ENCODE measurements around the gene NR2F2.

The NR2F2 gene

DNA sequence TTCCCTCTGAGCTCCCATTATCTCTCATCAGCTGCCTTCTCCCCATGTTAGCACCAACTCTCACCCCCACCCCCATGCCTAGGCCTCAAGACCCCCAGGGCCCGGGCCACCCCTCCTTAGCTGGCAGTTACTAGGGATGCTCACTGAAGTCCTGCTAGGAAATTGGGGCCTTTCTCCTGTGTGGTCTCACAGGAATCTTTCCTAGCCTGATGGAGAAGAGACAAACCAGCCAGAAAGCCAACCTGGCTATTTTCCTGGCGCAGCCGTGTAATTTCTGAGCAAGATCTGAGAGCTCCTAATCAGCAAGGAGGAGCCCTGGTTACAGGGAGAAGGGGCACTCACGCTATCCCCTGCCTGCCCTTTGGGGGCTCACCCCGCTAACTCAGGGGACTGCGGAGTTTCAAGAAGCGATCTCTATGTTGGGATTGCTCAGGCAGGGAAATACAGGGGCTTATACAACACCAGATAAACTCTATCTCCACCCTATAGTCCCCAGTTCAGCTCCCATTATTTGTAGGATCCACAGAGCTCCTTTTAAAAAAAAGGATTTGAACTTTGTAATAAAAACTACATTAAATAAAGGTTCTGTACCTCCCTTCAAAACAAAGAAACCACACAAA, 25.2 kb downstream of the NR2F2 start:
- Histone ChIP-seq H2BK15ac (replicated peaks; ENCODE audit: low read depth) (no peak overlapping the region), H2AK5ac (ENCODE audit: low read length) (no peak overlapping the region), H3K4me1 (ENCODE audit: control insufficient read depth, low read depth, low read length) (no peaks in the 10 kb centered on the region), H2BK120ac (ENCODE audit: low read depth, low read length) (no peak overlapping the region), H3K36me3 (ENCODE audit: control insufficient read depth, insufficient read depth, low read length) (no peaks in the 10 kb centered on the region), H3K4me3 (ENCODE audit: low read length) (no peak overlapping the region), H3K79me2 (ENCODE audit: control insufficient read depth, insufficient read depth, low read length) (no peaks in the 10 kb centered on the region), H3K23ac (ENCODE audit: low read length) (no peak overlapping the region), H4K5ac (ENCODE audit: low read length) (no peak overlapping the region), H3K27me3 (ENCODE audit: insufficient read depth, low read length, poor library complexity) (peaks cover 79% of the 10 kb centered on the region), H3K4ac (ENCODE audit: low read depth, low read length) (no peak overlapping the region), H4K8ac (ENCODE audit: low read depth, low read length) (no peak overlapping the region), H3K27ac (ENCODE audit: low read depth, low read length) (no peak overlapping the region), H3K4me2 (ENCODE audit: low read length) (no peak overlapping the region), H3K18ac (ENCODE audit: low read length) (no peak overlapping the region), H3K9ac (ENCODE audit: low read length) (no peak overlapping the region), H3K79me1 (ENCODE audit: low read length) (no peaks in the 10 kb centered on the region), H3K56ac (ENCODE audit: low read length) (no peak overlapping the region), H2BK5ac (ENCODE audit: low read length) (no peak overlapping the region)
- WGBS (ENCODE audit: extremely low coverage, insufficient coverage, low lambda C conversion rate), result no CpG with 5 or more reads among the region's 7 CpGs
- no peak for DNase-seq

DNA sequence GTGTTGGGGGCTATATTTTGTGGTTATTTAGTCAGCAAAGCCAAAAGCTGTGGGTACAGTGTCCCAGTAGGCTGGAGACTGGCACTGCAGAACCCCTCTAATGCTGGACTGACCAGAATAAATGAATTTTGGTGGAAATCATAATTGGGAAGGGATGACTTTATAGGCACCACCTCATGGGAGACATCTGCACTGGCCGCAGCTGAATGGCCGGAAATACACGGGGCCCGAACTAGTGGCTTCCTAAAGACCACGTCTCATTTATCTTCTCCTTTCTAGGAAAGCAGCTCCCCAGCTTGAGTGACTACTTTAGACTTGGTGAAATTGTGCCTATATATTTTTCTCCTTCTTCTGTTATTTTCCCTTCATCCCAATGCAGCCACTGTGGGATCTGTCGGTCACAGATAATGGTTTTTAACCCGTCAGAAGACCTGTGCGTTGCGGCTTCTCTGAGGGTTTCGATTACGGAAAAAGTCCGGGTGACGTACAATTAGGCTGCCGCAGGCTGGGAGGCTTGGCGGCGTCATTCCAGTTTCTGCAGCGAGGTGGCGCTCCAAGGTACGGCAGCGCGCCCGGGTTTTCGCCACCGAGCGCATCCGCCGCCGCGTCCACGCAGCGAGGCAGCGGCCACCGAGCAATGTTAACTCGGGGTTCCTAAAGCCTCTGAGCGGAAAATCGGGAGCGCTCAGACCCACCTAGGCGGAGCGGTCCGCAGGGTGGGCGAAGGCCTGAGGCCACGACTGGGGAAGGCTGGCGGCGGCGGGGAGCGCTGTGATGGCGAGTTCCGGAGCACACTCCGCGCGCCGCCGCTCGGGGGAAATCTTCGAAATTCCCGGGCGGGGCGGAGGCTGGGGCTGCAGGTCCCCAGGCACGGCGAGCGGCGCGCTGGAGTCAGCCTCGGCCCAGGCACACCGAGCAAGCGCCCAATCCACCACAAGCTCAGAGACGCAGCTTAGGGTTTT, 26.3 kb downstream of the NR2F2 start:
- Histone ChIP-seq H3K79me1 (ENCODE audit: low read length) (no peaks in the 10 kb centered on the region), H3K4me3 (ENCODE audit: low read length) (no peak overlapping the region), H4K8ac (ENCODE audit: low read depth, low read length) (no peak overlapping the region), H2BK5ac (ENCODE audit: low read length) (no peak overlapping the region), H3K18ac (ENCODE audit: low read length) (no peak overlapping the region), H3K9ac (ENCODE audit: low read length) (no peak overlapping the region), H3K79me2 (ENCODE audit: control insufficient read depth, insufficient read depth, low read length) (no peaks in the 10 kb centered on the region), H3K4me2 (ENCODE audit: low read length) (peak overlapping the region; percentile 66), H3K4ac (ENCODE audit: low read depth, low read length) (no peak overlapping the region), H2AK5ac (ENCODE audit: low read length) (no peak overlapping the region), H3K56ac (ENCODE audit: low read length) (no peak overlapping the region), H3K4me1 (ENCODE audit: control insufficient read depth, low read depth, low read length) (no peaks in the 10 kb centered on the region), H3K36me3 (ENCODE audit: control insufficient read depth, insufficient read depth, low read length) (no peaks in the 10 kb centered on the region), H3K27me3 (ENCODE audit: insufficient read depth, low read length, poor library complexity) (peaks cover 75% of the 10 kb centered on the region), H2BK120ac (ENCODE audit: low read depth, low read length) (no peak overlapping the region), H4K5ac (ENCODE audit: low read length) (no peak overlapping the region), H2BK15ac (replicated peaks; ENCODE audit: low read depth) (no peak overlapping the region), H3K27ac (ENCODE audit: low read depth, low read length) (no peak overlapping the region), H3K23ac (ENCODE audit: low read length) (no peak overlapping the region)
- no CpG with 5 or more reads among the region's 67 CpGs for WGBS (ENCODE audit: extremely low coverage, insufficient coverage, low lambda C conversion rate)
- DNase-seq, result peak; percentile 65

DNA sequence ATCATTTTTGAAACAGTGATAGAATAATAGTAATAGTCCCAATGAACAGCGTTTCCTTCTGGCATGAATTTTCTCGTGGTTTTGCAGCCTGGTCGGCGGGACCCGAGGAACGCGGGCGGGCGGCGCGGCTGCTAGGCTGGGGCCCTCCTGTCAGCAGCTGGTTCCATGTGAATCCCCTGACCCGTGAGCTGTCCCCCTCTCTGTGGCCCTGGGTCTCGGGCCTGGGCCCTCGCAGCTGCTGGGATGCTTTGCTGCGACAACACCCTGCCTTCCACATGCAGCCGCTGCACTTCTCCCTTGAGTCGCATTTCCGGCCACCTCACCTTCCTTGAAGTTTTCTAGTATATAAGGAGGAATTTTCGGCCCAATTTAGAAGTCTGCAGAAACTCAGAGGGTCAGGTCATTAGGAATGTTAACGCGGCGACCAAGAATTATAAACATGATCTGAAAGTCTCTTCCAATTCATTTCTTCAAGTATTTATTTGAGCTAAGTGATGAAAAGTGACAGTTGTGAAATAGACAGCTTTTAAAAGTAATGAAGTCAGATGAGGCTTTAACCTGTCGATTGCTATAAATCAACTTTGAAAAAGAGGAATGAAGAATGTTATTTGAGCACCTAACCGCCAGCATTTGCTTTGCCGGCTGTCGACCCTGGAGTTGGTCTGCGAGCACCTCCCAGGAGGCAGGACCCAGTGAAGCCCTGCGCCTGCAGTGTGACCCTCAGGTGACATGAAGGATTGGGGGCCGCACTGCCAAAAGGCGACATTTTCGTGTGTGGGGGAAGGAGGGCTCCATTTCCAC, 27.7 kb downstream of the NR2F2 start:
- no peak overlapping the region for H3K56ac ChIP-seq (ENCODE audit: low read length)
- no peak overlapping the region for H3K4me2 ChIP-seq (ENCODE audit: low read length)
- no peaks in the 10 kb centered on the region for H3K79me1 ChIP-seq (ENCODE audit: low read length)
- H3K4ac ChIP-seq (ENCODE audit: low read depth, low read length), result no peak overlapping the region
- no peak overlapping the region for H3K9ac ChIP-seq (ENCODE audit: low read length)
- no peaks in the 10 kb centered on the region for H3K79me2 ChIP-seq (ENCODE audit: control insufficient read depth, insufficient read depth, low read length)
- H3K36me3 ChIP-seq (ENCODE audit: control insufficient read depth, insufficient read depth, low read length), result no peaks in the 10 kb centered on the region
- H2AK5ac ChIP-seq (ENCODE audit: low read length), result no peak overlapping the region
- no peak overlapping the region for H2BK15ac ChIP-seq (replicated peaks; ENCODE audit: low read depth)
- no peak overlapping the region for H3K18ac ChIP-seq (ENCODE audit: low read length)
- H3K4me3 ChIP-seq (ENCODE audit: low read length), result no peak overlapping the region
- H2BK5ac ChIP-seq (ENCODE audit: low read length), result no peak overlapping the region
- H2BK120ac ChIP-seq (ENCODE audit: low read depth, low read length), result no peak overlapping the region
- H4K5ac ChIP-seq (ENCODE audit: low read length), result no peak overlapping the region
- peaks cover 75% of the 10 kb centered on the region for H3K27me3 ChIP-seq (ENCODE audit: insufficient read depth, low read length, poor library complexity)
- no peak overlapping the region for H3K27ac ChIP-seq (ENCODE audit: low read depth, low read length)
- DNase-seq, result peak; percentile 16
- whole genome bisulfite sequencing (ENCODE audit: extremely low coverage, insufficient coverage, low lambda C conversion rate), result no CpG with 5 or more reads among the region's 31 CpGs
- H3K23ac ChIP-seq (ENCODE audit: low read length), result no peak overlapping the region
- H4K8ac ChIP-seq (ENCODE audit: low read depth, low read length), result no peak overlapping the region
- H3K4me1 ChIP-seq (ENCODE audit: control insufficient read depth, low read depth, low read length), result no peaks in the 10 kb centered on the region

DNA sequence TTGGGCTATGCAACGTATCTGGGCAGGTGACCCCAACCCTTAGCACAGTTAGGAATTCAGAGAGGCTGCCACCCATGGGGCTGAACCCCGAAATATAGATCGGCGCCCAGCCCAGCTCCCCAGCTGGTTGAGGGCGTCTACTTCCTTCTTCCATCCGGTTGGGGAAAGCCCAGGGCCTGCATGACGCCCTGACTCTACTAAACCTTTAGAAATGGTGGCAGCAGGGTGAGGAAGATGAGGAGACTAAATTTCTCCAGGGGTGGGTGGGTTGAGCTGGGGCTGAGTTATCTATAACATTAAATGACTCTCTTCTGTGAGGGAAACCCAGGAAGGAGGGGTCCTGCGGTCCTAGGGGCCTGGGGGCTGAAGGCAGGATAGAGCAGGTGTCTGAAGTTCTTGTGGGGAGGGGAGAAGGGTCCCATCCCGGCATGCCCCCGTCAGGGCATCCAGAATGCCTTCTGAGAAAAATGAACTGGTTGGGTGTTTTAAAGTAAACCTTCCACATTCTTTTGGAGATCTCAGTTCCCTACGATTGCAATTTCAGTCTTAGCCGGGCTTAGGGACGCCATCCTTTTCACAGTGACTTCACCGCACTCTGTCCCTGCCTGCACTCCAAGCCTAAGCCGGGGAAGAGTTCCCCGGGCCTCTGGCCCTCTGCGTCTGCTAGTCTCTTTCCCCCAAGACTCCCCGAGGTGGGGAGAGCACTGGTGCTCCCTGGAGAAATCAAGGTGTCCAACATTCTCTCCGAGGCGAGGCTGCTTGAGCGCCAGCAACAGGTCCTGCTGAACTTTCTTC, 28.5 kb downstream of the NR2F2 start:
- H3K79me2 ChIP-seq (ENCODE audit: control insufficient read depth, insufficient read depth, low read length), result no peaks in the 10 kb centered on the region
- H3K4ac ChIP-seq (ENCODE audit: low read depth, low read length), result no peak overlapping the region
- H3K4me2 ChIP-seq (ENCODE audit: low read length), result no peak overlapping the region
- no peak overlapping the region for H3K27ac ChIP-seq (ENCODE audit: low read depth, low read length)
- no peak overlapping the region for H4K5ac ChIP-seq (ENCODE audit: low read length)
- no peaks in the 10 kb centered on the region for H3K4me1 ChIP-seq (ENCODE audit: control insufficient read depth, low read depth, low read length)
- no peak overlapping the region for H3K56ac ChIP-seq (ENCODE audit: low read length)
- WGBS (ENCODE audit: extremely low coverage, insufficient coverage, low lambda C conversion rate), result no CpG with 5 or more reads among the region's 21 CpGs
- H3K36me3 ChIP-seq (ENCODE audit: control insufficient read depth, insufficient read depth, low read length), result no peaks in the 10 kb centered on the region
- H2BK15ac ChIP-seq (replicated peaks; ENCODE audit: low read depth), result no peak overlapping the region
- H3K23ac ChIP-seq (ENCODE audit: low read length), result no peak overlapping the region
- H3K18ac ChIP-seq (ENCODE audit: low read length), result no peak overlapping the region
- no peak overlapping the region for H3K4me3 ChIP-seq (ENCODE audit: low read length)
- H3K79me1 ChIP-seq (ENCODE audit: low read length), result no peaks in the 10 kb centered on the region
- no peak overlapping the region for H2AK5ac ChIP-seq (ENCODE audit: low read length)
- H3K9ac ChIP-seq (ENCODE audit: low read length), result no peak overlapping the region
- peaks cover 73% of the 10 kb centered on the region for H3K27me3 ChIP-seq (ENCODE audit: insufficient read depth, low read length, poor library complexity)
- no peak overlapping the region for H4K8ac ChIP-seq (ENCODE audit: low read depth, low read length)
- H2BK120ac ChIP-seq (ENCODE audit: low read depth, low read length), result no peak overlapping the region
- H2BK5ac ChIP-seq (ENCODE audit: low read length), result no peak overlapping the region
- DNase-seq, result peak; percentile 31

Measured in mesendoderm (in vitro differentiated cells).